Parathyroid adenoma (tissue), 2 donors: ENCODE results near the gene TACC2.
A peak's percentile ranks its signal among the peaks of the same experiment; 100 is the strongest.

Experiments used
- H2AFZ ChIP-seq: fragments of 300-600 bp; sonication (generic); one replicate; pipeline ENCODE4 v1.7.0; 2017; ENCODE audit warnings: antibody characterized with exemption, mild to moderate bottlenecking
- H3K27ac ChIP-seq: fragments of 300-600 bp; sonication (generic); one replicate; pipeline ENCODE4 v1.7.0; 2017
- H3K27me3 ChIP-seq: fragments of 300-600 bp; sonication (generic); one replicate; pipeline ENCODE4 v1.7.0; 2017; ENCODE audit warnings: low read length; ENCODE audit not compliant: control insufficient read depth, insufficient read depth
- H3K36me3 ChIP-seq: fragments of 300-600 bp; sonication (generic); one replicate; pipeline ENCODE4 v1.7.0; 2017; ENCODE audit warnings: low read length; ENCODE audit not compliant: control insufficient read depth, insufficient read depth
- H3K4me1 ChIP-seq: fragments of 300-600 bp; sonication (generic); one replicate; pipeline ENCODE4 v1.7.0; 2017; ENCODE audit warnings: control low read depth
- H3K4me2 ChIP-seq: fragments of 300-600 bp; sonication (generic); one replicate; pipeline ENCODE4 v1.7.0; 2017; ENCODE audit warnings: low read length
- H3K4me3 ChIP-seq: fragments of 300-600 bp; sonication (generic); one replicate; pipeline ENCODE4 v1.7.0; 2017; ENCODE audit warnings: low read depth, low read length
- H3K79me2 ChIP-seq: fragments of 300-600 bp; sonication (generic); one replicate; pipeline ENCODE4 v1.7.0; 2017; ENCODE audit warnings: control low read depth
- H3K9ac ChIP-seq: fragments of 300-600 bp; sonication (generic); one replicate; pipeline ENCODE4 v1.7.0; 2017; ENCODE audit warnings: mild to moderate bottlenecking
- H3K9me3 ChIP-seq: fragments of 300-600 bp; sonication (generic); one replicate; pipeline ENCODE4 v1.7.0; 2017; ENCODE audit warnings: low read length; ENCODE audit not compliant: control insufficient read depth
- CTCF ChIP-seq: fragments of 300-600 bp; sonication (generic); IDR thresholded peaks from one replicate; pipeline ENCODE4 v1.7.0; 2017; ENCODE audit warnings: antibody characterized with exemption, mild to moderate bottlenecking
- donor health status: primary hyperparathyroidism.

Gene TACC2

GRCh38 chr10:122145113-122145512 is 156.2 kb downstream of the TACC2 start:
- Histone ChIP-seq H3K9me3 (no peaks in the 10 kb centered on the region), H3K27ac (no peak overlapping the region), H3K36me3 (no peaks in the 10 kb centered on the region), H3K4me3 (no peak overlapping the region), H3K9ac (no peak overlapping the region), H3K4me2 (no peak overlapping the region), H3K4me1 (peaks cover 20% of the 10 kb centered on the region), H2AFZ (no peak overlapping the region), H3K79me2 (peaks cover 6% of the 10 kb centered on the region), H3K27me3 (no peaks in the 10 kb centered on the region)
- TF ChIP-seq CTCF = no peak

GRCh38 chr10:122147663-122148062 is 158.7 kb downstream of the TACC2 start:
- Histone ChIP-seq H2AFZ (no peak overlapping the region), H3K27ac (peak overlapping the region; percentile 9), H3K79me2 (peaks cover 3% of the 10 kb centered on the region), H3K36me3 (no peaks in the 10 kb centered on the region), H3K4me1 (peaks cover 8% of the 10 kb centered on the region), H3K4me3 (no peak overlapping the region), H3K9me3 (no peaks in the 10 kb centered on the region), H3K27me3 (no peaks in the 10 kb centered on the region), H3K9ac (no peak overlapping the region), H3K4me2 (no peak overlapping the region)
- no peak for TF ChIP-seq CTCF

- peaks cover 17% of the 10 kb centered on the region for H3K4me1 ChIP-seq
- no peaks in the 10 kb centered on the region for H3K9me3 ChIP-seq
- no peak overlapping the region for H2AFZ ChIP-seq
- H3K27me3 ChIP-seq = no peaks in the 10 kb centered on the region
- no peak overlapping the region for H3K4me3 ChIP-seq
- TF ChIP-seq CTCF = no peak
- no peak overlapping the region for H3K9ac ChIP-seq
- H3K4me2 ChIP-seq = no peak overlapping the region
- peaks cover 3% of the 10 kb centered on the region for H3K79me2 ChIP-seq
- peak overlapping the region; percentile 64 for H3K27ac ChIP-seq
- H3K36me3 ChIP-seq = no peaks in the 10 kb centered on the region
These were observed 160.1 kb downstream of the TACC2 start for GRCh38 chr10:122148876-122149560.

- Histone ChIP-seq H3K27me3 (no peaks in the 10 kb centered on the region), H3K9ac (no peak overlapping the region), H3K4me2 (no peak overlapping the region), H2AFZ (no peak overlapping the region), H3K36me3 (no peaks in the 10 kb centered on the region), H3K27ac (no peak overlapping the region), H3K4me1 (peaks cover 22% of the 10 kb centered on the region), H3K4me3 (no peak overlapping the region), H3K79me2 (peaks cover 3% of the 10 kb centered on the region), H3K9me3 (no peaks in the 10 kb centered on the region)
- no peak for TF ChIP-seq CTCF
These were observed 160.9 kb downstream of the TACC2 start for GRCh38 chr10:122149561-122150505.
